ENCODE measurements around the gene BAHCC1. TPM values are rescaled to one million over a fixed set of nuclear protein-coding genes. Genes with fewer than 3 reads are reported as not detected.
A peak's percentile ranks its signal among the peaks of the same experiment; 100 is the strongest.

Gene BAHCC1
- total and polyA plus RNA-seq, 9 of the 15 experiments (the other 6 are each of a cell fraction or from before 2014, with no cell fraction given): 0.14 to 26.9 (median 5.0) TPM

DNA sequence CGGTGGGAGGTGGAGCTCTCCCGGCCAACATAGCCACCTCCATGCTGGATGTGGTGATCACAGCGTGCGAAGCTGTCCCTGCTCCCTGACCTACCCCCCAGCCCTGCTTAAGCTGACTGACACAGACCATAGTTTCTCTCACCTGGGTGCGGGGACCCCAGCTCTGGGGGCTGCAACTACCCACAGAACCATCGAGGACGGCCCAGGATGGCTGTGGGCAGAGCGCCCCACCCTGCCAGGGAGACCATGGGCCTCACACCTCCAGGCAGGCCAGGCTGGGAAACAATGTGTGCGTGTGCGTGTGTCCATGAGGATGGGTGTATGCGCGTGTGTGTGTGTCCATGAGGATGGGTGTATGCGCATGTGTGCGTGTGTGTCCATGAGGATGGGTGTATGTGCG, 20.4 kb downstream of the BAHCC1 start:
- ChIA-PET POLR2A (interaction anchor here (0.6 to 1.2 kb wide), 2 partner anchors 11 to 78 kb away, joined by 3 read pairs; no protein-coding TSS in a partner anchor), CTCF (ENCODE audit: low intra/inter-chr PET ratio) (no interaction called here)
- no peaks in the 10 kb centered on the region for H3K9me3 ChIP-seq (replicated peaks; ENCODE audit: control insufficient read depth, insufficient read depth, low read depth, low read length)
- H4K20me1 ChIP-seq (replicated peaks; ENCODE audit: control insufficient read depth, insufficient read depth, low read length): no peaks in the 10 kb centered on the region
- TF ChIP-seq PHB (CRISPR knock-in tag; IDR thresholded peaks at IDR 0.05) (no peak), NUFIP1 (IDR thresholded peaks at IDR 0.05; ENCODE audit: partially characterized antibody) (no peak), DIDO1 (tag; IDR thresholded peaks at IDR 0.05; ENCODE audit: low read depth) (no peak), SMARCC2 (IDR thresholded peaks at IDR 0.05; ENCODE audit: low read depth) (no peak), WHSC1 (IDR thresholded peaks at IDR 0.05; ENCODE audit: low read length) (no peak)
- TF ChIP-seq, protein P1, sequence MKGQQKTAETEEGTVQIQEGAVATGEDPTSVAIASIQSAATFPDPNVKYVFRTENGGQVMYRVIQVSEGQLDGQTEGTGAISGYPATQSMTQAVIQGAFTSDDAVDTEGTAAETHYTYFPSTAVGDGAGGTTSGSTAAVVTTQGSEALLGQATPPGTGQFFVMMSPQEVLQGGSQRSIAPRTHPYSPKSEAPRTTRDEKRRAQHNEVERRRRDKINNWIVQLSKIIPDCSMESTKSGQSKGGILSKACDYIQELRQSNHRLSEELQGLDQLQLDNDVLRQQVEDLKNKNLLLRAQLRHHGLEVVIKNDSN (CRISPR knock-in tag; IDR thresholded peaks at IDR 0.05): 0 out of 2 replicates have a peak, but pooled peaks have one; percentile 7
- H3K27me3 ChIP-seq (ENCODE audit: control insufficient read depth in 2 of 2, insufficient read depth in 2 of 2, low read length in 2 of 2): no peaks in the 10 kb centered on the region; a peak in 1 of 5 replicates
- H2AFZ ChIP-seq (ENCODE audit: low read depth, low read length): no peak overlapping the region
- no peak overlapping the region for H3K27ac ChIP-seq (ENCODE audit: extremely low read depth, low read depth, low read length)
- no peaks in the 10 kb centered on the region for H3K9me1 ChIP-seq (ENCODE audit: control insufficient read depth, insufficient read depth, low read length)
- 89% methylated on average over 12 of the region's 15 CpGs for WGBS (ENCODE audit: insufficient coverage, low coverage, missing lambda C conversion rate)
- peak overlapping the region in 1 of 2 experiments; percentile 42; a peak in 1 of 4 replicates for H3K9ac ChIP-seq (ENCODE audit: insufficient read depth in 1 of 2, low read depth in 2 of 2, low read length in 2 of 2)
- in situ Hi-C loops (cut with MboI) (no loop called here), intact Hi-C loops (cut with micrococcal nuclease) (no loop called here)
- ATAC-seq (no peak), FAIRE-seq (no peak), DNase-seq (ENCODE audit: extremely low read depth in 1 of 4, low spot score in 3 of 4) (no peak)
- no peak overlapping the region for H3K4me2 ChIP-seq (ENCODE audit: insufficient read depth, low read length)
- H3K36me3 ChIP-seq (ENCODE audit: control insufficient read depth, insufficient read depth, low read length): no peaks in the 10 kb centered on the region; the same call in 2 of the 3 replicates
- no peak overlapping the region for H3K4me3 ChIP-seq
- no TSS peak for BruUV-seq (replicated peaks)
- H3K79me2 ChIP-seq (ENCODE audit: control insufficient read depth, insufficient read depth, low read length): peaks cover 9% of the 10 kb centered on the region
- peaks cover 13 to 89% of the 10 kb centered on the region in 2 experiments for H3K4me1 ChIP-seq (replicated peaks in 1 of 2; ENCODE audit: control insufficient read depth in 2 of 2, insufficient read depth in 2 of 2, low read length in 2 of 2)
